ENCODE results near the gene CDC42BPB.

DNA sequence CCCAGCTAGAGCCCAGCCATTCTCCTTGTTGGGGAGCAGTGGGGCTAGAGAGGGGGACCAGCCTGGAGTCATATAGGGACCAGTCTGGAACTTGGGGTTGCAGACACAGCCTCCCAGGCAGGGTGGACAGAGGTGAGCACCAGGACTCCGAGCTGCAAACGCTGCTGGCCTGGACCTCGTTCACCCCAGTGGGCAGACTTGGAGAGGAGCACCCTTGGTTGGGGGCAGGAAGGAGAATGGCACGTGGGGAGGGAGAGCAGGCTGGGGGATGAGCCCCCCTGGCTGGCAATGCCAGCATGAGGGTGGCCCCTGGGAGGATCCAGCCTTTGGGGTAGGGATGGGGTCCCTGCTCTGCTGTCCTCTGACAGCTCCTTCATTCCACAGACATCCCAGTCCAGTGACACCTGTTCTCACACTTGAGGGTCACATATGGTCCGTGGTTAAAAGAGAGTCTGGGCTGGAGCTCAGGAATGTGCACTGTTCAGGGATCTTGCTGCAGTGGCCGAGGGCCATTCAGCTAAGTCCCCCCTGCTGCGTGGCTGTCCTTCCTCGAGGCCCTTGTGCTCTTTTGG, 29.5 kb upstream of the CDC42BPB start:
- no peak for TF ChIP-seq EZH2 (IDR thresholded peaks at IDR 0.05; ENCODE audit: low read length, missing control alignments)
- TF ChIP-seq, protein P1, sequence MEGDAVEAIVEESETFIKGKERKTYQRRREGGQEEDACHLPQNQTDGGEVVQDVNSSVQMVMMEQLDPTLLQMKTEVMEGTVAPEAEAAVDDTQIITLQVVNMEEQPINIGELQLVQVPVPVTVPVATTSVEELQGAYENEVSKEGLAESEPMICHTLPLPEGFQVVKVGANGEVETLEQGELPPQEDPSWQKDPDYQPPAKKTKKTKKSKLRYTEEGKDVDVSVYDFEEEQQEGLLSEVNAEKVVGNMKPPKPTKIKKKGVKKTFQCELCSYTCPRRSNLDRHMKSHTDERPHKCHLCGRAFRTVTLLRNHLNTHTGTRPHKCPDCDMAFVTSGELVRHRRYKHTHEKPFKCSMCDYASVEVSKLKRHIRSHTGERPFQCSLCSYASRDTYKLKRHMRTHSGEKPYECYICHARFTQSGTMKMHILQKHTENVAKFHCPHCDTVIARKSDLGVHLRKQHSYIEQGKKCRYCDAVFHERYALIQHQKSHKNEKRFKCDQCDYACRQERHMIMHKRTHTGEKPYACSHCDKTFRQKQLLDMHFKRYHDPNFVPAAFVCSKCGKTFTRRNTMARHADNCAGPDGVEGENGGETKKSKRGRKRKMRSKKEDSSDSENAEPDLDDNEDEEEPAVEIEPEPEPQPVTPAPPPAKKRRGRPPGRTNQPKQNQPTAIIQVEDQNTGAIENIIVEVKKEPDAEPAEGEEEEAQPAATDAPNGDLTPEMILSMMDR (conservative IDR thresholded peaks at IDR 0.05 in 1 of 2, IDR thresholded peaks at IDR 0.05 in 1 of 2; ENCODE audit: low read depth in 1 of 2, low read length in 2 of 2) = no peak

Measured in fibroblast of lung (primary cell).